Ovary (tissue), 9 donors: Measurements from ENCODE around the gene ENAH. TPM values are rescaled to one million over a fixed set of nuclear protein-coding genes. Genes with fewer than 3 reads are reported as not detected.

ENCODE experiments used
- DNase-seq, 5 donors: peaks; one replicate each; pipeline ENCODE4 v3.0.0-alpha.2; 2019 to 2020
- H3K27ac ChIP-seq, 2 donors: fragments of 200-600 bp; one replicate each; pipeline versions ENCODE4 v1.5.1 to v1.8.0; 2019 to 2022
- H3K27me3 ChIP-seq: fragments of 200-600 bp; one replicate; pipeline ENCODE4 v1.8.0; 2022
- H3K36me3 ChIP-seq: fragments of 200-600 bp; sonication (generic); one replicate; pipeline ENCODE4 v1.5.1; 2019
- H3K4me1 ChIP-seq: one replicate; pipeline ENCODE4 v1.8.1; 2013; ENCODE audit warnings: mild to moderate bottlenecking, moderate library complexity; ENCODE audit not compliant: insufficient read depth
- H3K4me3 ChIP-seq: fragments of 200-600 bp; sonication (generic); one replicate; pipeline ENCODE4 v1.5.1; 2017
- H3K9me3 ChIP-seq, 2 donors: fragments of 200-600 bp in 1 of 2; sonication (generic) in 1 of 2; one replicate each; pipeline versions ENCODE4 v1.5.1 to v1.8.1; 2013 to 2019; ENCODE audit warnings: mild to moderate bottlenecking in 1 of 2, moderate library complexity in 1 of 2
- EP300 ChIP-seq: sonication (generic); formaldehyde crosslinking; IDR thresholded peaks from one replicate; pipeline ENCODE4 v1.6.1; 2017; ENCODE audit warnings: antibody characterized with exemption
- POLR2A ChIP-seq: fragments of 450-650 bp; IDR thresholded peaks from one replicate; pipeline ENCODE4 v1.6.1; 2017; ENCODE audit warnings: antibody characterized with exemption, mild to moderate bottlenecking, moderate library complexity
- WGBS, 3 donors: extraction: QIAGEN DNeasy Blood & Tissue Kit in 1 of 3; methylation state at CpG; one replicate each; pipeline versions ENCODE4 v1.1.5 to v1.1.7; 2013 to 2017; 5-methylcytosine and 5-hydroxymethylcytosine counted together
- intact Hi-C, 4 donors: fragments of 100-400 bp; cut with DNase I; formaldehyde crosslinking; loops; one replicate each; pipeline versions ENCODE4 v1.11.0 to v1.15.1; 2022 to 2023
- polyA plus RNA-seq, 2 donors: library from polyadenylated mRNA; stranded (reverse); fragments of 200-250 nt in 1 of 2; fragments of 350-450 nt in 1 of 2; fragmentation: Illumina TruSeq in 1 of 2; extraction: RNeasy Lipid Tissue Mini Kit (QIAGEN cat#74804) in 1 of 2; gene quantifications; one replicate each; pipeline ENCODE4 v1.2.3, GENCODE V29; 2013 to 2014
- total RNA-seq, 7 donors: library from RNA; depleted of rRNA in 2 of 7; stranded (reverse); fragments of >200 nt in 2 of 7; fragmentation: NEBNext Ultra II Directional in 3 of 7; extraction: Animal tissue kit (Norgen Biotek cat#: 25700) in 3 of 7; gene quantifications; one replicate each; pipeline versions ENCODE4 v1.1.0 to v1.2.4, GENCODE V29; 2016 to 2023
- TF ChIP-seq, protein P1 (sequence below), 3 donors: fragments of 450-650 bp in 2 of 3; fragments of 200-600 bp in 1 of 3; IDR thresholded peaks; one replicate each; pipeline versions ENCODE4 v1.5.1 to v1.8.0; 2016 to 2022; ENCODE audit warnings: antibody characterized with exemption in 3 of 3, mild to moderate bottlenecking in 1 of 3
- donor health status: DM: no; HTN: no; CAD: no; lungs with moderate emphysema.
- donor health status: DM: no; HTN: no; CAD: no.
- donor health status: Bipolar disorder and iron deficiency.
- donor health status: DM: yes; HTN: yes; CAD: no.
- donor health status: DM: no; HTN: no; CAD: no.
- donor health status: DM: yes; HTN: yes; CAD: no.

Gene ENAH
- total and polyA plus RNA-seq, 9 donors = 33.4 to 137 (median 88.6) TPM

DNA sequence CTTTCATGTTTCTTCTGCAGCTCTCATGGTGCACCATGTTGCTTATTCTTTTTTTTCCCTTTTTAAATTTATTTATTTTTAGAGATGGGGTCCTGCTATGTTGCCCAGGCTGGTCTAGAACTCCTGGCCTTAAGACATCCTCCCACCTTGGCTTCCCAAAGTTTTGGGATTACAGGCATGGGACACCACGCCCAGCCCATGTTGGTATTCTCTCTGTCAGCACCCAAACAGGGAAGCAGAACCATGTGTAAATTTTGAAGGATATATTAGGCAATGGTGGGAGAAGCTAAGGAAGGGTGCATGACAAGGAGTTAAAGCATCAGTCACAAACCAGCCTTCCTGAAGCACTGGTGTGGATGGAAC lies 39.6 kb upstream of the ENAH start:
- no peak for DNase-seq
- Histone ChIP-seq H3K9me3 (no peaks in the 10 kb centered on the region), H3K36me3 (no peaks in the 10 kb centered on the region), H3K4me1 (peaks cover 14% of the 10 kb centered on the region), H3K27ac (no peak overlapping the region), H3K27me3 (no peaks in the 10 kb centered on the region), H3K4me3 (no peak overlapping the region)
- WGBS, 3 donors = 97 to 100% (median 100%) methylated on average over 1 of the region's 1 CpG
- intact Hi-C loops = no loop called here
- TF ChIP-seq POLR2A (no peak), EP300 (no peak)
- TF ChIP-seq, protein P1, sequence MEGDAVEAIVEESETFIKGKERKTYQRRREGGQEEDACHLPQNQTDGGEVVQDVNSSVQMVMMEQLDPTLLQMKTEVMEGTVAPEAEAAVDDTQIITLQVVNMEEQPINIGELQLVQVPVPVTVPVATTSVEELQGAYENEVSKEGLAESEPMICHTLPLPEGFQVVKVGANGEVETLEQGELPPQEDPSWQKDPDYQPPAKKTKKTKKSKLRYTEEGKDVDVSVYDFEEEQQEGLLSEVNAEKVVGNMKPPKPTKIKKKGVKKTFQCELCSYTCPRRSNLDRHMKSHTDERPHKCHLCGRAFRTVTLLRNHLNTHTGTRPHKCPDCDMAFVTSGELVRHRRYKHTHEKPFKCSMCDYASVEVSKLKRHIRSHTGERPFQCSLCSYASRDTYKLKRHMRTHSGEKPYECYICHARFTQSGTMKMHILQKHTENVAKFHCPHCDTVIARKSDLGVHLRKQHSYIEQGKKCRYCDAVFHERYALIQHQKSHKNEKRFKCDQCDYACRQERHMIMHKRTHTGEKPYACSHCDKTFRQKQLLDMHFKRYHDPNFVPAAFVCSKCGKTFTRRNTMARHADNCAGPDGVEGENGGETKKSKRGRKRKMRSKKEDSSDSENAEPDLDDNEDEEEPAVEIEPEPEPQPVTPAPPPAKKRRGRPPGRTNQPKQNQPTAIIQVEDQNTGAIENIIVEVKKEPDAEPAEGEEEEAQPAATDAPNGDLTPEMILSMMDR (IDR thresholded peaks at IDR 0.05) = no peak

DNA sequence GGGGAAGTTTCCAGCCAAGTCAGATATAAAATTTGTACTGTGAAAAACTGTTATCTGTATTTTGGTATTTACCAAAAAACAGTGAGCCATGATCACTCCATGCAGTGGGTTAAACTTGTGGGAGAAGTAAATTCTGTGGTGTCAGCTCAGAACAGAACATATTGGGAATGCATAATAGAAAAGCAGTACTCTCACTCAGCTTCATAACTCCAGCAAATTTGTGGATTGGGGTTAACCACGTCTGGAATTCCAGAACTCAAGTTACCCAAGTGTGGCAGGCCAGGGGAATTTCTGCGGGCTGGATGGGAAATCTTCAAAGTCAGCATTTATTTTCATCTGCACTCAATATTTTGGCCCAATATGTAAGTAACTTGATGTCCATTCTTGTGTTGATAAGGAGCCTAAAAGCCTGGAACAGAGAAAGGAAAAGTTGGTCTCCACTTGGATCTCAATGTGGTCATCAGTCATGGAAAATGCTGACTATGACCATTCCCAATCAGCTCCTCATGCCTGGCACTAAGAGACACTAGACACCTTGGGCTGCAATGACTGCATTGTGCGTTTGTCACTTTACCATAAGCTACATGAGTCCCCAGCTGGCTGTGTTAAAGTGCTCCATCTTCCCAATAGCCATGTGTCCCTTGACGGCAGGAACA lies 39.1 kb upstream of the ENAH start:
- no peak overlapping the region for H3K4me3 ChIP-seq
- no peak overlapping the region for H3K27ac ChIP-seq
- no peaks in the 10 kb centered on the region for H3K36me3 ChIP-seq
- H3K27me3 ChIP-seq = no peaks in the 10 kb centered on the region
- TF ChIP-seq POLR2A (no peak), EP300 (no peak)
- TF ChIP-seq, protein P1 (IDR thresholded peaks at IDR 0.05) = no peak
- intact Hi-C loops = no loop called here
- WGBS, 3 donors = 51 to 56% (median 52%) methylated on average over 4 of the region's 4 CpGs
- DNase-seq = no peak
- peaks cover 14% of the 10 kb centered on the region for H3K4me1 ChIP-seq
- H3K9me3 ChIP-seq = no peaks in the 10 kb centered on the region

DNA sequence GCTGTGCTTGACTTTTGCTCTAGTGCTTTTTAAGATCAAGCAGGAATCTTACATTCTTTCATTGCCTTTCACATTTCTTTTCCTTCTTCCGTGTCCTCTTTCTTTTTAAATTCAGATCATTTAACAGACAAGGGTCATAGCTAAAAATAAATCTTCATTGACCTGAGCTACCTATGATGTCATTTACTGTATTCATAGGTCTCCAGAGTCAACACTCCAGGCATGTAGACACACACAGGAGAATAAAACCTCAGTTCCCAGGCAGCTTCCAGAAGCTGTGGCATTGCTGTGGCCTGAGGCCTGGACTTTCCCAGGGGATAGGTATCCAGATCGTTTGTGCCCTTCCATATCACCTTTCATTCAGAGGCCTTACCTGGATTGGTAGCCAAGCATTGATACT lies 38.5 kb upstream of the ENAH start:
- H3K4me3 ChIP-seq = no peak overlapping the region
- intact Hi-C loops = no loop called here
- H3K27ac ChIP-seq = no peak overlapping the region
- peaks cover 14% of the 10 kb centered on the region for H3K4me1 ChIP-seq
- H3K27me3 ChIP-seq = no peaks in the 10 kb centered on the region
- TF ChIP-seq POLR2A (no peak), EP300 (no peak)
- TF ChIP-seq, protein P1 (IDR thresholded peaks at IDR 0.05) = no peak
- no peak for DNase-seq
- WGBS, 3 donors = 44 to 58% (median 48%) methylated on average over 2 of the region's 2 CpGs
- H3K9me3 ChIP-seq = no peaks in the 10 kb centered on the region
- H3K36me3 ChIP-seq = no peaks in the 10 kb centered on the region

DNA sequence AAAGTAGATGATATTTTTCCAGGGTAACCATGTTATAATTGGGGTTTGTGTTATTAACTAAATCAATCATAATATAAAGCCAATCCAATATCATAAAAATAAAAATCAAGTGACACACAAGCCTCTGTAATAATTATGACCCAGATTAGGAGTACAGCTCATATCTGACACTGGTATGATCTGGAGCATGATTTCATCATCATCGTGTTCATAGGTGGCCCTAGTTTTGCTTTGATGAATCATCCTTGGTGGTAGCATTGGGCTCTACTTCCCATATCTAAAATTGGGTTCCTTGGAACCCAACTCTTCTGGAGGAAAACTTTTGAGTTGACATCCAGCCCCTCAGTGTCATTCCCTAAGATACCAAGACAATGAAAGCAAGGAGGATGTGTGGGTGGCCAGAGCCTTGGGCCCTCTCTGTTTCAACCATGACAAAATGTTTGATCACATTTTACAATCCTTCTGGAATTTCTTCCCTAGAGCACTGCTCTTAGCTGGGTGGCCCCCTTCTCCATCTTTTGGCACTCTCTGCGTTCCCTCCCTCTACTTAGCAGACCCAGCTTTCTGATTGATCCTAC lies 37.0 kb upstream of the ENAH start:
- no peaks in the 10 kb centered on the region for H3K9me3 ChIP-seq
- no peaks in the 10 kb centered on the region for H3K36me3 ChIP-seq
- no peaks in the 10 kb centered on the region for H3K27me3 ChIP-seq
- DNase-seq = no peak
- 92 to 96% (median 95%) methylated on average over 2 of the region's 2 CpGs for WGBS, 3 donors
- no peak for TF ChIP-seq EP300
- TF ChIP-seq POLR2A = no peak
- TF ChIP-seq, protein P1 (IDR thresholded peaks at IDR 0.05) = no peak
- H3K4me3 ChIP-seq = no peak overlapping the region
- H3K27ac ChIP-seq = no peak overlapping the region
- intact Hi-C loops = loop anchor here in 1 of 4 donors (10.0 kb wide), 1 partner anchor 635 kb away; no protein-coding TSS in a partner anchor
- peaks cover 11% of the 10 kb centered on the region for H3K4me1 ChIP-seq
